Measurements from ENCODE around the gene GCSAM.

- TF ChIP-seq, protein P1, sequence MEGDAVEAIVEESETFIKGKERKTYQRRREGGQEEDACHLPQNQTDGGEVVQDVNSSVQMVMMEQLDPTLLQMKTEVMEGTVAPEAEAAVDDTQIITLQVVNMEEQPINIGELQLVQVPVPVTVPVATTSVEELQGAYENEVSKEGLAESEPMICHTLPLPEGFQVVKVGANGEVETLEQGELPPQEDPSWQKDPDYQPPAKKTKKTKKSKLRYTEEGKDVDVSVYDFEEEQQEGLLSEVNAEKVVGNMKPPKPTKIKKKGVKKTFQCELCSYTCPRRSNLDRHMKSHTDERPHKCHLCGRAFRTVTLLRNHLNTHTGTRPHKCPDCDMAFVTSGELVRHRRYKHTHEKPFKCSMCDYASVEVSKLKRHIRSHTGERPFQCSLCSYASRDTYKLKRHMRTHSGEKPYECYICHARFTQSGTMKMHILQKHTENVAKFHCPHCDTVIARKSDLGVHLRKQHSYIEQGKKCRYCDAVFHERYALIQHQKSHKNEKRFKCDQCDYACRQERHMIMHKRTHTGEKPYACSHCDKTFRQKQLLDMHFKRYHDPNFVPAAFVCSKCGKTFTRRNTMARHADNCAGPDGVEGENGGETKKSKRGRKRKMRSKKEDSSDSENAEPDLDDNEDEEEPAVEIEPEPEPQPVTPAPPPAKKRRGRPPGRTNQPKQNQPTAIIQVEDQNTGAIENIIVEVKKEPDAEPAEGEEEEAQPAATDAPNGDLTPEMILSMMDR (conservative IDR thresholded peaks at IDR 0.05; ENCODE audit: low read length) = no peak
- no peak for TF ChIP-seq EZH2phosphoT487 (IDR thresholded peaks at IDR 0.05; ENCODE audit: borderline replicate concordance)
Observed at GRCh38 chr3:112087746-112088145, 45.3 kb downstream of the GCSAM start.

All from Loucy (cell line).